HepG2 (cell line): ENCODE results near the gene ZNF618. TPM values are rescaled to one million over a fixed set of nuclear protein-coding genes. Genes with fewer than 3 reads are reported as not detected.
A peak's percentile ranks its signal among the peaks of the same experiment; 100 is the strongest.

ENCODE experiments used
- DMAP1 ChIP-seq: IDR thresholded peaks from 2 replicates; pipeline ENCODE4 v1.6.1; 2016
- FOXA3 ChIP-seq: IDR thresholded peaks from 2 replicates; pipeline ENCODE4 v1.6.1; 2016; ENCODE audit warnings: missing genetic modification reagents, missing compliant biosample characterization
- GTF3A ChIP-seq: sonication (generic); formaldehyde crosslinking; conservative IDR thresholded peaks from 2 replicates; pipeline ENCODE4 v1.4.0; 2020; ENCODE audit warnings: mild to moderate bottlenecking, missing genetic modification reagents
- IRF2 ChIP-seq: IDR thresholded peaks from 2 replicates; pipeline ENCODE4 v1.6.1; 2018; ENCODE audit warnings: missing genetic modification reagents, missing compliant biosample characterization
- IRF9 ChIP-seq: sonication (generic); formaldehyde crosslinking; IDR thresholded peaks from 2 replicates; pipeline ENCODE4 v1.8.0; 2022; ENCODE audit warnings: missing genetic modification reagents, mild to moderate bottlenecking, borderline replicate concordance
- LCORL ChIP-seq, 2 experiments: fragments of 450-650 bp in 1 of 2; sonication (generic) in 1 of 2; formaldehyde crosslinking in 1 of 2; IDR thresholded peaks; 2 replicates each; pipeline versions ENCODE4 v1.5.0 to v1.6.1; 2017 to 2020; ENCODE audit warnings: antibody characterized with exemption in 1 of 2, missing genetic modification reagents in 1 of 2
- MTF1 ChIP-seq: sonication (generic); formaldehyde crosslinking; IDR thresholded peaks from 2 replicates; pipeline ENCODE4 v1.5.0; 2020; ENCODE audit warnings: missing genetic modification reagents
- RFXAP ChIP-seq: sonication (generic); formaldehyde crosslinking; IDR thresholded peaks from 2 replicates; pipeline ENCODE4 v1.4.0; 2020; ENCODE audit warnings: missing genetic modification reagents, borderline replicate concordance
- SMYD3 ChIP-seq: sonication (generic); formaldehyde crosslinking; IDR thresholded peaks from 2 replicates; pipeline ENCODE4 v1.8.1; 2023; ENCODE audit warnings: mild to moderate bottlenecking, missing genetic modification reagents
- ZNF10 ChIP-seq: sonication (generic); formaldehyde crosslinking; IDR thresholded peaks from 2 replicates; pipeline ENCODE4 v1.4.0; 2020; ENCODE audit warnings: mild to moderate bottlenecking, low read depth, missing genetic modification reagents, borderline replicate concordance
- ZNF12 ChIP-seq: sonication (generic); formaldehyde crosslinking; IDR thresholded peaks from 2 replicates; pipeline ENCODE4 v1.5.0; 2020; ENCODE audit warnings: missing genetic modification reagents
- ZNF333 ChIP-seq: sonication (generic); formaldehyde crosslinking; IDR thresholded peaks from 2 replicates; pipeline ENCODE4 v1.4.0; 2020; ENCODE audit warnings: mild to moderate bottlenecking, missing genetic modification reagents, borderline replicate concordance
- ZNF713 ChIP-seq: sonication (generic); formaldehyde crosslinking; IDR thresholded peaks from 2 replicates; pipeline ENCODE4 v1.4.0; 2020; ENCODE audit warnings: mild to moderate bottlenecking, missing genetic modification reagents
- ZNF773 ChIP-seq: sonication (generic); formaldehyde crosslinking; IDR thresholded peaks from 2 replicates; pipeline ENCODE4 v1.4.0; 2020; ENCODE audit warnings: missing genetic modification reagents, borderline replicate concordance
- polyA plus RNA-seq, 8 experiments: library from polyadenylated mRNA; depleted of rRNA in 3 of 8; stranded (reverse) in 7 of 8; unstranded in 1 of 8; fragments of >200 nt; fragmentation: Illumina TruSeq in 4 of 8; extraction: Trizol in 4 of 8; gene quantifications; 2 replicates each; pipeline versions ENCODE4 v1.2.1 to v1.2.3, GENCODE V29; 2011 to 2016; ENCODE audit warnings: low read depth in 4 of 8, missing spikeins in 1 of 8, mixed read lengths in 1 of 8; ENCODE audit not compliant: insufficient read depth in 1 of 8
- total RNA-seq, 5 experiments: library from RNA; depleted of rRNA; stranded (reverse); fragments of >200 nt; fragmentation: Illumina TruSeq; extraction: Trizol; gene quantifications; 2 replicates each; pipeline ENCODE4 v1.2.3, GENCODE V29; 2016; ENCODE audit warnings: low read depth in 1 of 5
- TF ChIP-seq, protein P1 (sequence below): sonication (generic); formaldehyde crosslinking; IDR thresholded peaks from 2 replicates; pipeline ENCODE4 v1.9.0; 2021; ENCODE audit warnings: mild to moderate bottlenecking, missing genetic modification reagents
- TF ChIP-seq, protein P2 (sequence below): sonication (generic); formaldehyde crosslinking; IDR thresholded peaks from 2 replicates; pipeline ENCODE4 v1.5.1; 2020; ENCODE audit warnings: mild to moderate bottlenecking, missing genetic modification reagents, moderate library complexity
- TF ChIP-seq, protein P3 (sequence below): sonication (generic); formaldehyde crosslinking; IDR thresholded peaks from 2 replicates; pipeline ENCODE4 v1.4.0; 2020; ENCODE audit warnings: mild to moderate bottlenecking, missing genetic modification reagents

Gene ZNF618
- total and polyA plus RNA-seq, 2 of the 13 experiments (the other 11 are each of a cell fraction or from before 2014, with no cell fraction given) = 0.07 TPM

GRCh38 chr9:114098936-114099668 lies 223.0 kb downstream of the ZNF618 start, which contains the start of gene KIF12 (continued):
- TF ChIP-seq, protein P1, sequence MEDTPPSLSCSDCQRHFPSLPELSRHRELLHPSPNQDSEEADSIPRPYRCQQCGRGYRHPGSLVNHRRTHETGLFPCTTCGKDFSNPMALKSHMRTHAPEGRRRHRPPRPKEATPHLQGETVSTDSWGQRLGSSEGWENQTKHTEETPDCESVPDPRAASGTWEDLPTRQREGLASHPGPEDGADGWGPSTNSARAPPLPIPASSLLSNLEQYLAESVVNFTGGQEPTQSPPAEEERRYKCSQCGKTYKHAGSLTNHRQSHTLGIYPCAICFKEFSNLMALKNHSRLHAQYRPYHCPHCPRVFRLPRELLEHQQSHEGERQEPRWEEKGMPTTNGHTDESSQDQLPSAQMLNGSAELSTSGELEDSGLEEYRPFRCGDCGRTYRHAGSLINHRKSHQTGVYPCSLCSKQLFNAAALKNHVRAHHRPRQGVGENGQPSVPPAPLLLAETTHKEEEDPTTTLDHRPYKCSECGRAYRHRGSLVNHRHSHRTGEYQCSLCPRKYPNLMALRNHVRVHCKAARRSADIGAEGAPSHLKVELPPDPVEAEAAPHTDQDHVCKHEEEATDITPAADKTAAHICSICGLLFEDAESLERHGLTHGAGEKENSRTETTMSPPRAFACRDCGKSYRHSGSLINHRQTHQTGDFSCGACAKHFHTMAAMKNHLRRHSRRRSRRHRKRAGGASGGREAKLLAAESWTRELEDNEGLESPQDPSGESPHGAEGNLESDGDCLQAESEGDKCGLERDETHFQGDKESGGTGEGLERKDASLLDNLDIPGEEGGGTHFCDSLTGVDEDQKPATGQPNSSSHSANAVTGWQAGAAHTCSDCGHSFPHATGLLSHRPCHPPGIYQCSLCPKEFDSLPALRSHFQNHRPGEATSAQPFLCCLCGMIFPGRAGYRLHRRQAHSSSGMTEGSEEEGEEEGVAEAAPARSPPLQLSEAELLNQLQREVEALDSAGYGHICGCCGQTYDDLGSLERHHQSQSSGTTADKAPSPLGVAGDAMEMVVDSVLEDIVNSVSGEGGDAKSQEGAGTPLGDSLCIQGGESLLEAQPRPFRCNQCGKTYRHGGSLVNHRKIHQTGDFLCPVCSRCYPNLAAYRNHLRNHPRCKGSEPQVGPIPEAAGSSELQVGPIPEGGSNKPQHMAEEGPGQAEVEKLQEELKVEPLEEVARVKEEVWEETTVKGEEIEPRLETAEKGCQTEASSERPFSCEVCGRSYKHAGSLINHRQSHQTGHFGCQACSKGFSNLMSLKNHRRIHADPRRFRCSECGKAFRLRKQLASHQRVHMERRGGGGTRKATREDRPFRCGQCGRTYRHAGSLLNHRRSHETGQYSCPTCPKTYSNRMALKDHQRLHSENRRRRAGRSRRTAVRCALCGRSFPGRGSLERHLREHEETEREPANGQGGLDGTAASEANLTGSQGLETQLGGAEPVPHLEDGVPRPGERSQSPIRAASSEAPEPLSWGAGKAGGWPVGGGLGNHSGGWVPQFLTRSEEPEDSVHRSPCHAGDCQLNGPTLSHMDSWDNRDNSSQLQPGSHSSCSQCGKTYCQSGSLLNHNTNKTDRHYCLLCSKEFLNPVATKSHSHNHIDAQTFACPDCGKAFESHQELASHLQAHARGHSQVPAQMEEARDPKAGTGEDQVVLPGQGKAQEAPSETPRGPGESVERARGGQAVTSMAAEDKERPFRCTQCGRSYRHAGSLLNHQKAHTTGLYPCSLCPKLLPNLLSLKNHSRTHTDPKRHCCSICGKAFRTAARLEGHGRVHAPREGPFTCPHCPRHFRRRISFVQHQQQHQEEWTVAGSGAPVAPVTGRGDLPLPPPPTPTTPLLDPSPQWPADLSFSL (CRISPR knock-in tag) = no peak; the same call in 1 of the 2 replicates
- TF ChIP-seq SMYD3 (CRISPR knock-in tag) = no peak
- peak; percentile 74; the same call in 1 of the 2 replicates for TF ChIP-seq IRF9 (CRISPR knock-in tag)
- peak; percentile 57; the same call in 1 of the 2 replicates for TF ChIP-seq MTF1
- no peak; the same call in 1 of the 2 replicates for TF ChIP-seq IRF2 (CRISPR knock-in tag)
- TF ChIP-seq, protein P2, sequence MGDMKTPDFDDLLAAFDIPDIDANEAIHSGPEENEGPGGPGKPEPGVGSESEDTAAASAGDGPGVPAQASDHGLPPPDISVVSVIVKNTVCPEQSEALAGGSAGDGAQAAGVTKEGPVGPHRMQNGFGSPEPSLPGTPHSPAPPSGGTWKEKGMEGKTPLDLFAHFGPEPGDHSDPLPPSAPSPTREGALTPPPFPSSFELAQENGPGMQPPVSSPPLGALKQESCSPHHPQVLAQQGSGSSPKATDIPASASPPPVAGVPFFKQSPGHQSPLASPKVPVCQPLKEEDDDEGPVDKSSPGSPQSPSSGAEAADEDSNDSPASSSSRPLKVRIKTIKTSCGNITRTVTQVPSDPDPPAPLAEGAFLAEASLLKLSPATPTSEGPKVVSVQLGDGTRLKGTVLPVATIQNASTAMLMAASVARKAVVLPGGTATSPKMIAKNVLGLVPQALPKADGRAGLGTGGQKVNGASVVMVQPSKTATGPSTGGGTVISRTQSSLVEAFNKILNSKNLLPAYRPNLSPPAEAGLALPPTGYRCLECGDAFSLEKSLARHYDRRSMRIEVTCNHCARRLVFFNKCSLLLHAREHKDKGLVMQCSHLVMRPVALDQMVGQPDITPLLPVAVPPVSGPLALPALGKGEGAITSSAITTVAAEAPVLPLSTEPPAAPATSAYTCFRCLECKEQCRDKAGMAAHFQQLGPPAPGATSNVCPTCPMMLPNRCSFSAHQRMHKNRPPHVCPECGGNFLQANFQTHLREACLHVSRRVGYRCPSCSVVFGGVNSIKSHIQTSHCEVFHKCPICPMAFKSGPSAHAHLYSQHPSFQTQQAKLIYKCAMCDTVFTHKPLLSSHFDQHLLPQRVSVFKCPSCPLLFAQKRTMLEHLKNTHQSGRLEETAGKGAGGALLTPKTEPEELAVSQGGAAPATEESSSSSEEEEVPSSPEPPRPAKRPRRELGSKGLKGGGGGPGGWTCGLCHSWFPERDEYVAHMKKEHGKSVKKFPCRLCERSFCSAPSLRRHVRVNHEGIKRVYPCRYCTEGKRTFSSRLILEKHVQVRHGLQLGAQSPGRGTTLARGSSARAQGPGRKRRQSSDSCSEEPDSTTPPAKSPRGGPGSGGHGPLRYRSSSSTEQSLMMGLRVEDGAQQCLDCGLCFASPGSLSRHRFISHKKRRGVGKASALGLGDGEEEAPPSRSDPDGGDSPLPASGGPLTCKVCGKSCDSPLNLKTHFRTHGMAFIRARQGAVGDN = peak; percentile 75
- TF ChIP-seq ZNF773 (CRISPR knock-in tag) = no peak
- TF ChIP-seq FOXA3 (CRISPR knock-in tag) = peak; percentile 60
- no peak for TF ChIP-seq LCORL (IDR thresholded peaks at IDR 0.05)
- peak; percentile 66; the same call in 1 of the 2 replicates for TF ChIP-seq LCORL (CRISPR knock-in tag; IDR thresholded peaks at IDR 0.05)
- TF ChIP-seq DMAP1 (CRISPR knock-in tag) = peak; percentile 21; the same call in 1 of the 2 replicates
- TF ChIP-seq ZNF10 = no peak
- TF ChIP-seq ZNF12 (CRISPR knock-in tag) = 0 out of 2 replicates have a peak, but pooled peaks have one; percentile 13
- no peak for TF ChIP-seq ZNF713 (CRISPR knock-in tag)
- 0 out of 2 replicates have a peak, but pooled peaks have one; percentile 51 for TF ChIP-seq ZNF333 (CRISPR knock-in tag)
- no peak for TF ChIP-seq RFXAP (CRISPR knock-in tag)
- TF ChIP-seq GTF3A = no peak
- TF ChIP-seq, protein P3, sequence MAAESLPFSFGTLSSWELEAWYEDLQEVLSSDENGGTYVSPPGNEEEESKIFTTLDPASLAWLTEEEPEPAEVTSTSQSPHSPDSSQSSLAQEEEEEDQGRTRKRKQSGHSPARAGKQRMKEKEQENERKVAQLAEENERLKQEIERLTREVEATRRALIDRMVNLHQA = no peak
